ENCODE measurements around the gene DUSP3. TPM values are rescaled to one million over a fixed set of nuclear protein-coding genes. Genes with fewer than 3 reads are reported as not detected.
"Not testable (repeated sequence)": the region's sequence is repeated elsewhere in the genome, so short reads cannot be mapped to it uniquely, and the experiment has no call there.

The DUSP3 gene
- total and polyA plus RNA-seq, 8 donors: 30.9 to 105 (median 34.5) TPM

- Histone ChIP-seq H3K4me1 (no peaks in the 10 kb centered on the region), H3K9me3 (no peaks in the 10 kb centered on the region), H3K4me3 (no peak overlapping the region), H3K36me3 (peaks cover 0 to 23% of the 10 kb centered on the region in 2 donors), H3K27me3 (no peaks in the 10 kb centered on the region), H3K27ac (no peak overlapping the region)
- intact Hi-C loops (cut with DNase I): no loop called here
- no peak for TF ChIP-seq CTCF (IDR thresholded peaks at IDR 0.05)
- ATAC-seq: no peak
- DNase-seq: no peak
Observed at GRCh38 chr17:43805117-43805516, 26.3 kb upstream of the DUSP3 start.

- ATAC-seq: no peak
- TF ChIP-seq CTCF (IDR thresholded peaks at IDR 0.05): no peak
- DNase-seq: no peak
- Histone ChIP-seq H3K9me3 (no peaks in the 10 kb centered on the region), H3K27me3 (no peaks in the 10 kb centered on the region), H3K27ac (no peak overlapping the region), H3K4me3 (no peak overlapping the region), H3K4me1 (no peaks in the 10 kb centered on the region), H3K36me3 (peaks cover 0 to 13% of the 10 kb centered on the region in 2 donors)
- intact Hi-C loops (cut with DNase I): no loop called here
Observed at GRCh38 chr17:43803758-43804157, 25.0 kb upstream of the DUSP3 start.

- H3K4me1 ChIP-seq: no peaks in the 10 kb centered on the region
- no peak for TF ChIP-seq CTCF (IDR thresholded peaks at IDR 0.05)
- no peak for DNase-seq
- H3K27me3 ChIP-seq: no peaks in the 10 kb centered on the region
- H3K27ac ChIP-seq: no peak overlapping the region
- H3K4me3 ChIP-seq: no peak overlapping the region
- peaks cover 0 to 8% of the 10 kb centered on the region in 2 donors for H3K36me3 ChIP-seq
- no peaks in the 10 kb centered on the region for H3K9me3 ChIP-seq
- ATAC-seq: no peak
- intact Hi-C loops (cut with DNase I): no loop called here
Observed at GRCh38 chr17:43801844-43802243, 23.1 kb upstream of the DUSP3 start.

GRCh38 chr17:43800736-43801135 is 22.0 kb upstream of the DUSP3 start:
- Histone ChIP-seq H3K36me3 (no peaks in the 10 kb centered on the region), H3K4me3 (no peak overlapping the region)

GRCh38 chr17:43799047-43799446 is 20.3 kb upstream of the DUSP3 start:
- no peaks in the 10 kb centered on the region for H3K36me3 ChIP-seq
- no peaks in the 10 kb centered on the region for H3K9me3 ChIP-seq
- H3K27ac ChIP-seq: no peak overlapping the region
- ATAC-seq (no peak), DNase-seq (no peak)
- no peaks in the 10 kb centered on the region for H3K27me3 ChIP-seq
- no peak overlapping the region for H3K4me3 ChIP-seq
- TF ChIP-seq CTCF (IDR thresholded peaks at IDR 0.05): no peak
- intact Hi-C loops (cut with DNase I): no loop called here
- H3K4me1 ChIP-seq: no peaks in the 10 kb centered on the region

More at GRCh38 chr17:43800736-43801135, 22.0 kb upstream of the DUSP3 start:
- DNase-seq: no peak
- no peak for ATAC-seq
- H3K27me3 ChIP-seq: no peaks in the 10 kb centered on the region
- intact Hi-C loops (cut with DNase I): no loop called here
- TF ChIP-seq CTCF (IDR thresholded peaks at IDR 0.05): no peak
- H3K9me3 ChIP-seq: no peaks in the 10 kb centered on the region
- no peak overlapping the region for H3K27ac ChIP-seq
- no peaks in the 10 kb centered on the region for H3K4me1 ChIP-seq

- intact Hi-C loops (cut with DNase I); DNase-seq; H3K4me3 ChIP-seq; H3K4me1 ChIP-seq; H3K9me3 ChIP-seq; H3K27ac ChIP-seq; ATAC-seq; H3K36me3 ChIP-seq; H3K27me3 ChIP-seq: not testable (repeated sequence)
Observed at GRCh38 chr17:43798024-43798423, 19.2 kb upstream of the DUSP3 start.

GRCh38 chr17:43792668-43793067 is 13.9 kb upstream of the DUSP3 start:
- ATAC-seq; H3K4me1 ChIP-seq; DNase-seq; H3K9me3 ChIP-seq; H3K27ac ChIP-seq; intact Hi-C loops (cut with DNase I); H3K36me3 ChIP-seq; H3K4me3 ChIP-seq; H3K27me3 ChIP-seq: not testable (repeated sequence)
